HG03354 (cell line): ENCODE measurements around the gene ADGRD1.

Experiments
- ATAC-seq: cut with Tn5 transposase; IDR thresholded peaks from one replicate; pipeline ENCODE4 v1.9.1; 2021; ENCODE audit warnings: mild to moderate bottlenecking; ENCODE audit not compliant: unreplicated experiment, poor library complexity, severe bottlenecking

Gene ADGRD1

GRCh38 chr12:131082290-131083194 lies 128.8 kb downstream of the ADGRD1 start:
- no peak for ATAC-seq

GRCh38 chr12:131084341-131085011 lies 130.8 kb downstream of the ADGRD1 start:
- no peak for ATAC-seq

DNA sequence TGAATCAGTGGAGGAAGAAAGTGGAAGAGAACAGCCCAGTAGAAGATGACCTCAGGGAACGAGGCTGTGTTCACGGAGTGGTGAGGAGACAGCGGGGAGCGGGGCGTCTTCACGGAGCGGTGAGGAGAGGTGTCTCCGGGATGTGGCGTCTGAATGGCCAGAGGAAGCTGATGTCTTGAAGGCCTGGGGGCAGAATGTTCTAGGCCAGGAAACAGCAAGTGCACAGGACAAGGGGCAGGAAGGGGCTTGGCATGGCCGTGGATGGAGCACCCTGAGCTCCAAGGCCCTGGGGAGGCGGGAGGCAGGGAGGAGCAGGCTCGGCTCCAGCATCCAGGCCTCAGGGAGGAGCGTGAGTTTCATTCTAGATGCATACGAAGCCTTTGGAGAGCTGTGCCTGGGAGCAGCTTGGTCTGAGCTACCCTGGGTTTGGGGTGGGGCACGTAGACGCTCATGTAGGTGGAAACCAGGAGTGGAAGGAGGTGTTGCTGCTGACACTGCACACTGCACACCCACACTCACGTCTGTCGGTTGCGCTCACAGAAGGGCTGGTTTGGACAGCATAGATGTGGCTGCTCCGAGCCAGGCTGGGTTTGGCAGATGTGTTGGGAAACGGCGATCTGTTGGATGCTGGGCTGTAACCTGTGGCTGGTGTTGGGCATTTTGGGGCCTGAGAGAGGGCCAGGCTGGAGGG lies 131.6 kb downstream of the ADGRD1 start:
- no peak for ATAC-seq

DNA sequence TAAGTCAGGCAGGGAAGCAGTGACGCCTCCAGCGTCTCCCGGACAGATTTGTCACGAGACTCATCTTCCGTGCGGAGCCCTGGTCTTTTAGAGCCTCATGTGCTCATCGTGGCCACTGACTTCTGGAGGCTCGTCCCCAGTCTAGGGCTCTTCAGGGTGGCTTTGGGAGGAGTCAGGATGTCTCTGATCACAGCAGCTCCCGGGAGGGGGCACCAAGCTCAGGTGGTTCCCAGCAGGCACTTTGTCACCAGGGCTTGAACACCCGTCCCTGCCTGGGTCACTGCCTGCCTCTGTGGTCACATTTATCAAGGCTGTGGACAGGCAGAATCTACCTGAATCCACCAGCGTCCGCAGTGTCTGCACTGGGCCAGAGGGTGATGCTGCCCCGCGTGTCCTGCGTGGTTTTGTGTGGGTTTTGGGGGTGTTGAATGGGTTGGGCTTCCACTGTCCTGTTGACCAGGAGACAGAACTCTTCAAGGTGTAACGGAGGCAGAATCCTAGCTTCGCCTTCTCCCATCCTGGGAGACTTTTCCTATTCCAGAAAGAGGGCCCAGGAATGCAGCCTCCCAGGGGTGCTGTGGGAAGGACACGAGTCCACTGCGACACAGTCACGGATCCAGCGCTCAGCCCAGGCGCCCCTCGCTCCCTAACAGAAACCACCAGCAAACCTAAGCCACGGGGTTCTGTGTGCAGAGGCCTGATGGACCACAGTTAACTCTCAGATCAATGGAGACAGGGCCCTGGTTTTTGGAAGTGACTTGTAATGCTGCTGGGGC lies 132.3 kb downstream of the ADGRD1 start:
- no peak for ATAC-seq

GRCh38 chr12:131087302-131087818 lies 133.7 kb downstream of the ADGRD1 start:
- ATAC-seq = no peak

- no peak for ATAC-seq
These were observed 134.4 kb downstream of the ADGRD1 start for GRCh38 chr12:131087991-131088700.

DNA sequence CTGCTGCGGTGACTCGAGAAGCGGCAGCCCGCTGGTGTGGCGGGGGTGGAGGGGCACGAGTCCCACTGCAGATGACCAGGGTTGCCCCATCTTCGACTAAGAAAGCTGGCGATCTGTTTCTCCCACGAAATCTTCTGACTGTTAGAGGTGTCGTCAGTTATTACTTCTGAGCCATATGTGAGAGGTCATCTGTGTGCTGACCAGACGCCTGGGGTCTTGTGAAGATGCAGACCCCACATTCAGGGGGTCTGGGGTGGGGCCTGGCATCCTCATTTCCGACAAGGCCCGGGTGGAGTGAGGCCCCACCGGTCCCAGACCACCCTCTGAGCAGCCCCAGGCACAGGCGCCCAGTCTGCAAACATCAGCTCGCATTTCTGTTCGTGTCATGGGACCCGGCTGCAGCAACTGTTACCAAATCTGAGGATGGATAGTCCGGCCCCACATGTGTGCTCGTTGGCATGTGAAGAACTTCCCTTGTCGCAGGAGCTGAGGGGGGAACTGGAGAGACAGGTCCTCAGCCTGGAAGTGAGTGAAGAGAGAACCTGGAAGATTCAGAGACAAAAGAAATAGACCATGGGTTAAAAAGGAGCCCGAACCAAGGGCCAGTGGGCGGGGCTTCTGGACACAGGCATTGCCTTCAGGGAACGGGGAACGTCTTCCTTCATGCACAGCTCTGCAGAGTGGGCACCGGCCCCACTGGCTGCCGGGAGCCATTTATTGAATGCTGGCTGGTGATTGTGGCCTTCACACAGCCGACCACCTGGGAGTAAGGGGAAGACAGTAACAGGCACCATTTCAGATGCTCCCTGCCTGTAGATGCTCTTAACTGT lies 135.2 kb downstream of the ADGRD1 start:
- no peak for ATAC-seq

DNA sequence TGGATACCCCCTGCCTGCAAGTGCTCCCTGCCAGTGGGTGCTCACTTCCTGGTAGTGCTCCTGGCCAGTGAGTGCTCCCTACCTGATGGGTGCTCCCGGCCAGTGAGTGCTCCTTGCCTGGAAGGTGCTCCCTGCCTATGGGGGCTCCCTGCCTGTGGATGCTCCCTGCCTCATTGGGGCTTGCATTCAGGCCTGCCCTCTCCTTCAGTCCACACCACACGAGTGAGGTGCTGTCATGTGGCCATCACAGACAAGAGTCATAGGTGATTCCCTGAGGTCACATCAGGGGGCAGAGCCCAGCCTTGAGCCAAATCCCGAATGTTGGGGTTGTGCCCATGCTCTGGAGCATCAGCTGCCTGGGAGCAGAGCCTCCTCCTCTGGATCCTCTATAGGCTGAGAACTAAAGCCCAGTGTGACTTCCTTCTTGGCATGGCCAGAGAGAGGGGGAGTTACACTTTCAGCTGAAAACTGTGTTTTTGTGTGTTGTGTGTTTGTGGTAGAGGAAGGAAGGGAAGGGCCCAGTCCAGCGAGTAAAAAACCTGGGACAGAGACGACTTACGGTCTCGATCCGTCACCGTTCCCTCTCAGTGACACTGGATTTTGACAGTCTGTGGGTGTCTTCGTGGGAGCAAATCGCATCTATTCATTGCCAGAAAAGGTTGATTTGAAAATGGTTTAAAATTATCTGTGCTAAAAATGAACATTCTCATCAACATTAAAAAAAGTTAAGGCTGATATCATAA lies 136.0 kb downstream of the ADGRD1 start:
- no peak for ATAC-seq

DNA sequence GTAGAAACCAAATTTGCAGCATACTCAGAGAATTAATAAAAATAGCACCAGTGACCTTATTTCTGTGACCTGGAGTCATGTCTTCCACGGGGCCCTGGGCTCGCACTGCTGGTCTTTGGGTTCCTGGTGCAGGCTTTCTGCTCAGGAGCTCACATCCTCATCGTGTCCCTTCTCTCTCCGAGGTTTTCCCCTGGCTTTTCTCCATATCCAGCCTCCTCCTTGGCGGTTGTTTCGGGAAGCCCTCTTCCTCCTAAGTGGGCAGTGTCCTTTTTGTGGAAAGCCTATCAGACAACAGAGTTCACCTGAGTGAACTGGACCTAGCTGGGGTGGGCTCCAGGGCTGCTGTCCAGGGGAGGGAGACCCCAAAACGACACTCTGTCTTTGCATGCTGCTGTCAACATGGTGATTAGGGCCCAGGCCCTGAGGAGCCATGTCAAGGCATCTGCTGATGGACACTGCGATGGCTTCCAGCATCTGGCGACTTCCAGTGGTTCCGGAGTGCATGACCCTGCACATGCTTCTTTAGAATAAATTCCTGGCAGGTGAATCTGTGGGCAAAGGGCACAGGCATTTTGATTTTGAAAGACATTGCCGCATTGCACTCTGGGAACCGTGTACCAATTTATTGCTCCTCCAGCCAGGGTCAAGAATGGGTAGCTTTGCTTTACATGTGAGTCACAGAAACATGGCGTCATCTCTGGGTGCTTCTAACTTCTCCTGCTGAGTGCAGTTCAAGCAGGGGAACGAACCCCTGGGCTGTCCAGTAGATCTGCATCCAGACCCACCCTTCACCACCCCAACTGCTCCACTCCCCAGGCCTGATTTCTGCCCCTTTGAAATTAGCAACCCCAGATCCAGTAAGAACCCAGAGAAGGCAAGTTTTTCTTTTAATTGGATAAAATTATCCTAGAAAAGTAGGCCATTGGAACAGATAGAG lies 136.8 kb downstream of the ADGRD1 start:
- ATAC-seq = no peak

GRCh38 chr12:131091413-131091975 lies 137.8 kb downstream of the ADGRD1 start:
- no peak for ATAC-seq

GRCh38 chr12:131091976-131092691 lies 138.4 kb downstream of the ADGRD1 start:
- ATAC-seq = no peak

DNA sequence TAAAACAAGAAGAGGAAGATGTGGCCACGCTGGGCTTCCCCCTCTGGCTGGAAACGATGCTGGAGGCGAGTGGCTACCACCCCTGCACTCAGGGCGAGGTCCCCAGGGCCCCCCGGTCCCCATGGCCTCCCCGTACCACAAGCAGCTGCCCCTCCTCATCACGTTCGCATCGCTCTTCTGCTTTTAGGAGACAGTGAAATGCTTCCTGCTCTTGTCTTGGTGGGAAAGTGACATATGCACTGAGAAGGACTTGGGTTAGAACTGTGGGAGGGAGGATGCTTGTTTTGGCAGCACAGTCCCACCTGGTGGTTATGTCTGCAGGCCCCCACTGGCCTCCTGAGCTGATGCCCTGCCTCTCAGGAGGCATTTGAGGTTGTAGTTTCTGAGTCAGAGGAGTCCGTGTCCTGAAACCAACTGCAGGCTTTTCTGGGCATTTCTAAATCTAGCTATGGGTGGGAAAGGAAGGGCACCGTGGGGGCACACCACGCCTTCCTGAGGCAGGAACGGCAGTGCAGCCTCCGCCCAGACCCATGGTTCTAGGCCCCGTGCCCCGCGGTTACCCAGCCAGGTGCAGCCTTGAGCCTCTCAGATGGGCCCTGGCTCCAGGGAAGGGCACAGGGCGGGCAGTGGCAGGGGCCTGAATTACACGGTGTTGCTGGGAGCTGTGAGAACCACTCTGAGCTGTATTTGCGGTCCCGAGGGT lies 139.3 kb downstream of the ADGRD1 start:
- ATAC-seq = peak; percentile 64

GRCh38 chr12:131093604-131093955 lies 139.9 kb downstream of the ADGRD1 start:
- no peak for ATAC-seq

GRCh38 chr12:131093971-131094830 lies 140.5 kb downstream of the ADGRD1 start:
- ATAC-seq = no peak
